ENCODE results near the gene CDKAL1.

- no peak for TF ChIP-seq CTCF (IDR thresholded peaks at IDR 0.05)
- no peak for TF ChIP-seq ATF1 (CRISPR knock-in tag; IDR thresholded peaks at IDR 0.05)
- TF ChIP-seq TP53 (CRISPR knock-in tag; IDR thresholded peaks at IDR 0.05): no peak
- no peak for TF ChIP-seq GABPB1 (CRISPR knock-in tag; IDR thresholded peaks at IDR 0.05)
- TF ChIP-seq KAT7 (CRISPR knock-in tag; IDR thresholded peaks at IDR 0.05; ENCODE audit: borderline replicate concordance): no peak
- TF ChIP-seq SMAD3 (CRISPR knock-in tag; IDR thresholded peaks at IDR 0.05; ENCODE audit: borderline replicate concordance): no peak
These were observed 358.1 kb downstream of the CDKAL1 start for GRCh38 chr6:20892365-20892764.
